Fibroblast of villous mesenchyme (primary cell): ENCODE data around the gene SPACA9. TPM values are rescaled to one million over a fixed set of nuclear protein-coding genes. Genes with fewer than 3 reads are reported as not detected.

ENCODE experiments used
- DNase-seq: peaks from one replicate; pipeline ENCODE4 v3.0.0-alpha.2; 2010; ENCODE audit warnings: low read depth
- H3K4me3 ChIP-seq: 2 replicates; pipeline ENCODE4 v1.5.1; 2011; ENCODE audit warnings: low read depth, mild to moderate bottlenecking, low read length
- CTCF ChIP-seq: IDR thresholded peaks from 2 replicates; pipeline ENCODE4 v1.5.1; 2012; ENCODE audit warnings: low read depth, mild to moderate bottlenecking, low read length; ENCODE audit not compliant: insufficient read depth
- total RNA-seq: library from RNA; depleted of rRNA; stranded (reverse); fragments of >200 nt; gene quantifications from 2 replicates; pipeline ENCODE4 v1.2.3, GENCODE V29; 2012

SPACA9 gene
- total RNA-seq, 1 donor: 2.2 TPM

- no peak for TF ChIP-seq CTCF
- H3K4me3 ChIP-seq: no peak overlapping the region
- no peak for DNase-seq
Observed at GRCh38 chr9:132854832-132855231, 23.9 kb upstream of the SPACA9 start.

- TF ChIP-seq CTCF: no peak
- DNase-seq: no peak
Observed at GRCh38 chr9:132855904-132856303, 22.8 kb upstream of the SPACA9 start.

GRCh38 chr9:132857031-132857430, 21.7 kb upstream of the SPACA9 start:
- DNase-seq: peak; percentile 80
- no peak for TF ChIP-seq CTCF
- H3K4me3 ChIP-seq: no peak overlapping the region

More at GRCh38 chr9:132855904-132856303, 22.8 kb upstream of the SPACA9 start:
- no peak overlapping the region for H3K4me3 ChIP-seq

GRCh38 chr9:132857616-132858342, 20.9 kb upstream of the SPACA9 start:
- TF ChIP-seq CTCF: peak; percentile 18
- DNase-seq: no peak
- no peak overlapping the region for H3K4me3 ChIP-seq

- H3K4me3 ChIP-seq: no peak overlapping the region
- no peak for DNase-seq
- no peak for TF ChIP-seq CTCF
Observed at GRCh38 chr9:132858751-132859150, 19.9 kb upstream of the SPACA9 start.

- TF ChIP-seq CTCF: no peak
- DNase-seq: no peak
- H3K4me3 ChIP-seq: no peak overlapping the region
Observed at GRCh38 chr9:132861666-132862065, 17.0 kb upstream of the SPACA9 start.

- no peak for DNase-seq
- no peak overlapping the region for H3K4me3 ChIP-seq
- TF ChIP-seq CTCF: no peak
Observed at GRCh38 chr9:132862533-132862932, 16.2 kb upstream of the SPACA9 start.
